ENCODE measurements around the gene ZNF787. TPM values are rescaled to one million over a fixed set of nuclear protein-coding genes. Genes with fewer than 3 reads are reported as not detected.
A peak's percentile ranks its signal among the peaks of the same experiment; 100 is the strongest.

Gene ZNF787
- total and polyA plus RNA-seq, 2 of the 4 experiments (the other 2 are of a cell fraction): 4.8 to 11.2 TPM

GRCh38 chr19:56153507-56153906 lies 32.4 kb upstream of the ZNF787 start:
- TF ChIP-seq POLR2A (IDR thresholded peaks at IDR 0.05; ENCODE audit: low read depth, low read length): no peak
- no peak for TF ChIP-seq SMC3 (IDR thresholded peaks at IDR 0.05; ENCODE audit: low read depth, low read length)
- TF ChIP-seq ELK1 (IDR thresholded peaks at IDR 0.05; ENCODE audit: borderline replicate concordance, low read depth, low read length): no peak
- no peak for TF ChIP-seq MAZ (IDR thresholded peaks at IDR 0.05; ENCODE audit: borderline replicate concordance, low read depth, low read length)
- no peak for TF ChIP-seq RCOR1 (IDR thresholded peaks at IDR 0.05; ENCODE audit: insufficient replicate concordance, low read length)
- no peak for TF ChIP-seq CEBPB (IDR thresholded peaks at IDR 0.05; ENCODE audit: low read depth, low read length)
- no peak for TF ChIP-seq FOS (IDR thresholded peaks at IDR 0.05; ENCODE audit: low read depth, low read length)
- TF ChIP-seq MXI1 (IDR thresholded peaks at IDR 0.05; ENCODE audit: borderline replicate concordance, low read depth, low read length): no peak
- TF ChIP-seq RAD21 (IDR thresholded peaks at IDR 0.05; ENCODE audit: low read length): no peak
- TF ChIP-seq, protein P1, sequence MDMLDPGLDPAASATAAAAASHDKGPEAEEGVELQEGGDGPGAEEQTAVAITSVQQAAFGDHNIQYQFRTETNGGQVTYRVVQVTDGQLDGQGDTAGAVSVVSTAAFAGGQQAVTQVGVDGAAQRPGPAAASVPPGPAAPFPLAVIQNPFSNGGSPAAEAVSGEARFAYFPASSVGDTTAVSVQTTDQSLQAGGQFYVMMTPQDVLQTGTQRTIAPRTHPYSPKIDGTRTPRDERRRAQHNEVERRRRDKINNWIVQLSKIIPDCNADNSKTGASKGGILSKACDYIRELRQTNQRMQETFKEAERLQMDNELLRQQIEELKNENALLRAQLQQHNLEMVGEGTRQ (IDR thresholded peaks at IDR 0.05; ENCODE audit: low read depth, low read length): no peak
- no peak for TF ChIP-seq BHLHE40 (IDR thresholded peaks at IDR 0.05; ENCODE audit: low read depth, low read length)
- no peak for TF ChIP-seq CHD1 (IDR thresholded peaks at IDR 0.05; ENCODE audit: low read depth, low read length)
- no peak for TF ChIP-seq CTCF (conservative IDR thresholded peaks at IDR 0.05; ENCODE audit: low read depth, low read length)
- no peak for TF ChIP-seq RFX5 (IDR thresholded peaks at IDR 0.05; ENCODE audit: low read depth, low read length)
- TF ChIP-seq MAFK (IDR thresholded peaks at IDR 0.05; ENCODE audit: low read depth, low read length): no peak
- TF ChIP-seq NFE2L2 (IDR thresholded peaks at IDR 0.05; ENCODE audit: low read depth, low read length): no peak
- dilution Hi-C loops (cut with HindIII; ENCODE audit: low sequenced_read_pairs, unreplicated experiment): no loop called here
- Histone ChIP-seq H4K8ac (ENCODE audit: low read depth in 2 of 2, low read length in 2 of 2) (no peak overlapping the region), H2BK20ac (ENCODE audit: low read depth, low read length) (no peak overlapping the region), H4K5ac (ENCODE audit: low read depth, low read length) (no peak overlapping the region), H2BK5ac (ENCODE audit: low read depth, low read length, poor library complexity, severe bottlenecking) (no peak overlapping the region), H3K4me1 (ENCODE audit: control insufficient read depth, insufficient read depth, low read length) (peaks cover 5% of the 10 kb centered on the region; the same call in 1 of the 2 replicates), H3K23ac (ENCODE audit: low read depth, low read length) (no peak overlapping the region), H4K20me1 (ENCODE audit: insufficient read depth, low read length) (peaks cover 28% of the 10 kb centered on the region), H2AFZ (replicated peaks; ENCODE audit: low read length, poor library complexity) (no peak overlapping the region), H2BK15ac (ENCODE audit: low read depth, low read length) (no peak overlapping the region), H3K36me3 (ENCODE audit: control insufficient read depth, insufficient read depth, low read length) (peaks cover 26% of the 10 kb centered on the region), H3K56ac (ENCODE audit: extremely low read depth, insufficient read depth, low read length) (no peak overlapping the region), H3K14ac (replicated peaks; ENCODE audit: low read depth, low read length) (no peak overlapping the region), H3K79me1 (ENCODE audit: low read depth in 1 of 2, low read length in 2 of 2) (peaks cover 25 to 29% of the 10 kb centered on the region in 2 experiments), H2BK120ac (ENCODE audit: low read depth, low read length) (no peak overlapping the region), H3K9me1 (ENCODE audit: insufficient read depth, low read length) (peaks cover 10% of the 10 kb centered on the region; the same call in 1 of the 2 replicates), H3K27me3 (ENCODE audit: control insufficient read depth, insufficient read depth, low read length) (no peaks in the 10 kb centered on the region), H3K9ac (ENCODE audit: low read depth, low read length) (no peak overlapping the region), H3K18ac (ENCODE audit: low read depth, low read length) (no peak overlapping the region), H3K4ac (ENCODE audit: low read depth, low read length) (no peak overlapping the region), H3K9me3 (ENCODE audit: control insufficient read depth, insufficient read depth, low read length) (no peaks in the 10 kb centered on the region), H4K91ac (ENCODE audit: insufficient read depth, low read depth, low read length) (no peak overlapping the region), H3K4me2 (ENCODE audit: low read depth, low read length) (no peak overlapping the region), H2AK5ac (ENCODE audit: low read depth, low read length) (no peak overlapping the region), H2AK9ac (replicated peaks; ENCODE audit: low read depth, low read length, poor library complexity) (no peak overlapping the region), H3K4me3 (ENCODE audit: insufficient read depth, low read depth, low read length) (no peak overlapping the region), H3K27ac (ENCODE audit: insufficient read depth, low read length) (no peak overlapping the region)
- POLR2A ChIA-PET (ENCODE audit: unreplicated experiment): interaction anchor here (0.9 kb wide), 1 partner anchor 34 kb away, joined by 4 read pairs; no protein-coding TSS in a partner anchor
- no TSS peak for BruUV-seq (replicated peaks)
- no peak for DNase-seq
- intact Hi-C loops (cut with micrococcal nuclease): no loop called here
- CTCF ChIA-PET: no interaction called here
- in situ Hi-C loops (cut with MboI; ENCODE audit: low sequenced_read_pairs): no loop called here
- ATAC-seq (ENCODE audit: low read depth): peak; percentile 32; the same call in 1 of the 2 replicates
- 57% methylated on average over 3 of the region's 6 CpGs; no CpG with 5 or more reads in 1 of the 2 experiments for WGBS, 2 experiments (ENCODE audit: extremely low coverage in 2 of 2, insufficient read length in 1 of 2)

Data from IMR-90 (cell line).